SH-SY5Y (cell line): Measurements from ENCODE around the gene PCSK7.

Source experiments
- GATA2 ChIP-seq: IDR thresholded peaks from 2 replicates; pipeline ENCODE4 v1.6.1; 2011; ENCODE audit warnings: mild to moderate bottlenecking, low read depth, low read length
- GATA3 ChIP-seq: IDR thresholded peaks from 2 replicates; pipeline ENCODE4 v1.6.1; 2011; ENCODE audit warnings: low read depth, mild to moderate bottlenecking, low read length, moderate library complexity

GRCh38 chr11:117197006-117197405, 34.9 kb downstream of the PCSK7 start:
- TF ChIP-seq GATA2 (no peak), GATA3 (no peak)
